ENCODE data around the gene SESTD1.

The SESTD1 gene

DNA sequence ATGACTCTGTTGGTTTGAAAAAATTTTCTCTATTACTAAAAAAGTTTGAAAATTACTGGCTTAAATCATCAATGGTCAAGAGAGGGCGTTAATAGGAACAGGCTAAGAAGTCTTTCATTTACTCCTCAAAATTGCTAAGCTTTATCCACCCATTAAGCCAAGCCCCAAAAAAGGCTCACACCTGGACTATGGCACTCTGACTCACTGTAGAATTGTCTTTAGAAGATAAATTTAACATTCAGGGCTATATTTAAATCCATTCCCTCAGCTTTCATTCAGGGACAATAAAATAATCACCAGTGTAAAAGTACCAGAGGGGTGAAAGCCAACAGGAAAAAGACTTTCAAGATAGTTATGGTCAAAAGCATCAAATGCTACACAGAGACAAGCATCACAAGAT is 80.0 kb downstream of the SESTD1 start:
- H3K4me3 ChIP-seq (replicated peaks; ENCODE audit: low read depth, low read length), result no peak overlapping the region
- no peak for DNase-seq (ENCODE audit: extremely low read depth, insufficient read length)
- TF ChIP-seq, protein P1, sequence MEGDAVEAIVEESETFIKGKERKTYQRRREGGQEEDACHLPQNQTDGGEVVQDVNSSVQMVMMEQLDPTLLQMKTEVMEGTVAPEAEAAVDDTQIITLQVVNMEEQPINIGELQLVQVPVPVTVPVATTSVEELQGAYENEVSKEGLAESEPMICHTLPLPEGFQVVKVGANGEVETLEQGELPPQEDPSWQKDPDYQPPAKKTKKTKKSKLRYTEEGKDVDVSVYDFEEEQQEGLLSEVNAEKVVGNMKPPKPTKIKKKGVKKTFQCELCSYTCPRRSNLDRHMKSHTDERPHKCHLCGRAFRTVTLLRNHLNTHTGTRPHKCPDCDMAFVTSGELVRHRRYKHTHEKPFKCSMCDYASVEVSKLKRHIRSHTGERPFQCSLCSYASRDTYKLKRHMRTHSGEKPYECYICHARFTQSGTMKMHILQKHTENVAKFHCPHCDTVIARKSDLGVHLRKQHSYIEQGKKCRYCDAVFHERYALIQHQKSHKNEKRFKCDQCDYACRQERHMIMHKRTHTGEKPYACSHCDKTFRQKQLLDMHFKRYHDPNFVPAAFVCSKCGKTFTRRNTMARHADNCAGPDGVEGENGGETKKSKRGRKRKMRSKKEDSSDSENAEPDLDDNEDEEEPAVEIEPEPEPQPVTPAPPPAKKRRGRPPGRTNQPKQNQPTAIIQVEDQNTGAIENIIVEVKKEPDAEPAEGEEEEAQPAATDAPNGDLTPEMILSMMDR (IDR thresholded peaks at IDR 0.05; ENCODE audit: insufficient read depth, low read length, poor library complexity, severe bottlenecking), result no peak
- H3K27me3 ChIP-seq (replicated peaks; ENCODE audit: control insufficient read depth, insufficient read depth, low read length), result no peaks in the 10 kb centered on the region
- H3K36me3 ChIP-seq (ENCODE audit: control insufficient read depth, insufficient read depth, low read length), result no peaks in the 10 kb centered on the region

DNA sequence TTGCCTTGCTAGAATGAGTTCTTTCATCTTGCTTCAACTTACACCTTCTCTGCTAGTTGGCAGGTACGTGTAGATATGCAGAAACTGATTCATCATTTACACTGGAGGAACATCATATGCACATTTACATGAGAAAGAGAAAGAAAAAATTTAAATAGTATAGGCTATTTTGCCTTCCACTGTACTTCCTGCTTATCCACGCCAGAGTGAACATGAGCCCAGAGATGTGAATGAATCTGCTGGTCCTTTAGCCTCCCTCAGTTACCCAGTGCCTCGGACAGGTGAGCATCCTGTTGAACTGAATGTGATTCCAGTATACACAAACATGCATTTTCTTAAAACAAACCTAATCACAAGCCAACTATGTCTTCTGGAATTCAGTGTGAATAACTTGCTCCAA is 83.6 kb downstream of the SESTD1 start:
- no peak overlapping the region for H3K4me3 ChIP-seq (replicated peaks; ENCODE audit: low read depth, low read length)
- TF ChIP-seq, protein P1 (IDR thresholded peaks at IDR 0.05; ENCODE audit: insufficient read depth, low read length, poor library complexity, severe bottlenecking), result no peak
- DNase-seq (ENCODE audit: extremely low read depth, insufficient read length), result no peak
- no peaks in the 10 kb centered on the region for H3K27me3 ChIP-seq (replicated peaks; ENCODE audit: control insufficient read depth, insufficient read depth, low read length)
- no peaks in the 10 kb centered on the region for H3K36me3 ChIP-seq (ENCODE audit: control insufficient read depth, insufficient read depth, low read length)

DNA sequence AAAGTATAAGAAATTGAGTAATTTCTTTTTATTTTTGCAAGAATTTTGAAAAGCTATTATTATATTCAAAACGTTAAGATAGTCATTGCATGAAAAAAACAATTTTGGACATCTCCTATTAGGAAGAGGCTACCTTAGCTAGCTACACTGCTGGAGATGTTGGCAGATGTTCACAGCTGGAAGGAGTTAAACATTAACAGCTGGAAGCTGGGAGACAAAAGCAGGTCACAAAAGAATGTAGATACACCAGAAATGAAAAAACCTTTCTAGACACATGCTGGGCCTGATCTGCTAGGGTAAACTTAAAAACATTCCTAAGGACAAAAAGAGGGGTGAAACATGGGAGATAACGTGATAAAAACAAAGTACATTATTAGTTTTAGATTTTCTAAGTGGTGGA is 84.4 kb downstream of the SESTD1 start:
- TF ChIP-seq, protein P1 (IDR thresholded peaks at IDR 0.05; ENCODE audit: insufficient read depth, low read length, poor library complexity, severe bottlenecking), result no peak
- H3K36me3 ChIP-seq (ENCODE audit: control insufficient read depth, insufficient read depth, low read length), result no peaks in the 10 kb centered on the region
- H3K27me3 ChIP-seq (replicated peaks; ENCODE audit: control insufficient read depth, insufficient read depth, low read length), result no peaks in the 10 kb centered on the region
- no peak overlapping the region for H3K4me3 ChIP-seq (replicated peaks; ENCODE audit: low read depth, low read length)
- DNase-seq (ENCODE audit: extremely low read depth, insufficient read length), result no peak

DNA sequence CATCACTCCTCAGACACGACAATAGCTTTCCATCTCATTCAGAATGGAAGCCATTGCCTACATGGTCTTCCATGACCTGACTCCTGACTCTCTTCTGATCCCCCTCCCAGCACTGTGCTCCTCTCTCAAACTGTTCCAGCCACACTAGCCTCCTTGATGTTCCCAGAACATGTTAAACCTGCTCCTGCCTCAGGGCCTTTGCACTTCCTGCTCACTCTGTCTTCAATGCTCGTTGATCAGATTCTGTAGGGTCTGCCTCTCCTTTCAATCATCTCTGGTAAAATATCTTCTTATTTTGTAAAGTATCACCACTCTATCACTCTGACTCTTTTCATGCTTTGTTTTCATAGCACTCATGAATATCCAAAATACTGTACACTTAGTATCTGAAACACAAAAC is 84.9 kb downstream of the SESTD1 start:
- H3K36me3 ChIP-seq (ENCODE audit: control insufficient read depth, insufficient read depth, low read length), result no peaks in the 10 kb centered on the region
- H3K4me3 ChIP-seq (replicated peaks; ENCODE audit: low read depth, low read length), result no peak overlapping the region
- DNase-seq (ENCODE audit: extremely low read depth, insufficient read length), result no peak
- H3K27me3 ChIP-seq (replicated peaks; ENCODE audit: control insufficient read depth, insufficient read depth, low read length), result no peaks in the 10 kb centered on the region
- TF ChIP-seq, protein P1 (IDR thresholded peaks at IDR 0.05; ENCODE audit: insufficient read depth, low read length, poor library complexity, severe bottlenecking), result no peak

DNA sequence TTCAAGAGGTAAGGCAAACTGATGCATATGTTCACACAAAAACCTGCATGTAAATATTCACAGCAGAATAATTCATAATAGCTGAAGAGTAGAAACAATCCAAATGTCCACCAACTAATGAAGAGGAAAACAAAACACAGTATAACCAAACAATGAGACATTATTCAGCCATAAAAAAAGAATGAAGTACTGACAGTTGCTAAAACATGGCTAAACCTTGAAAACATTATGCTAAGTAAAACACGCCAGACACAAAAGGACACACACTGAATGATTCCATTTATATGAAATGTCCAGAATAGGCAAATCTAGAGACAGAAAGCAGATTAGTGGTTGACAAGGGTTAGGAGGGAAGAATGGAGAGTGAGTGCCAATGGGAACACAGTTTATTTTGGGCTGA is 86.9 kb downstream of the SESTD1 start:
- TF ChIP-seq, protein P1 (IDR thresholded peaks at IDR 0.05; ENCODE audit: insufficient read depth, low read length, poor library complexity, severe bottlenecking), result no peak
- DNase-seq (ENCODE audit: extremely low read depth, insufficient read length), result no peak
- Histone ChIP-seq H3K27me3 (replicated peaks; ENCODE audit: control insufficient read depth, insufficient read depth, low read length) (no peaks in the 10 kb centered on the region), H3K36me3 (ENCODE audit: control insufficient read depth, insufficient read depth, low read length) (no peaks in the 10 kb centered on the region), H3K4me3 (replicated peaks; ENCODE audit: low read depth, low read length) (no peak overlapping the region)

DNA sequence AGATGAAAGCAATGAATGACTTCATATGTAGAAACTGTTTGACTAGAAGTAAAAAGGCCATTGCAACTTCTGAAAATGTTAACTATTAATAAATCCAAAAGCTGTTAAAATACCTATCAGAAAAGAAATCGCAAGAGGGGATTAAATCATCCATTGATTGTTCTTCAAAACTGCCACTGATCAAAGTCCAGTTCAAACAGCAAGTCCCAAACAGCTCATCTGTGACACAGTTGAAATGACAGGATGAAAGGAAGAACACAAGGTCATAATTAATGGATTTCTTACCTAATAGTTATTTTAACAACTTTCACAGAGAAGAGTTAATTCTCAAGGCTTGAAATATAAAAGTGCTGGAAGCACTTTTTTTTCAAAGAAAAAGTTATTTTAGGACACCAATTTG is 90.4 kb downstream of the SESTD1 start:
- Histone ChIP-seq H3K4me3 (replicated peaks; ENCODE audit: low read depth, low read length) (no peak overlapping the region), H3K36me3 (ENCODE audit: control insufficient read depth, insufficient read depth, low read length) (no peaks in the 10 kb centered on the region), H3K27me3 (replicated peaks; ENCODE audit: control insufficient read depth, insufficient read depth, low read length) (no peaks in the 10 kb centered on the region)
- TF ChIP-seq, protein P1 (IDR thresholded peaks at IDR 0.05; ENCODE audit: insufficient read depth, low read length, poor library complexity, severe bottlenecking), result no peak
- DNase-seq (ENCODE audit: extremely low read depth, insufficient read length), result no peak
